Lower leg skin (tissue), 4 donors: ENCODE measurements around the gene OR2B6. TPM values are rescaled to one million over a fixed set of nuclear protein-coding genes. Genes with fewer than 3 reads are reported as not detected.

Experiments
- DNase-seq, 2 donors: peaks; one replicate each; pipeline ENCODE4 v3.0.0-alpha.2; 2019; ENCODE audit warnings: low spot score in 2 of 2
- H3K4me3 ChIP-seq: fragments of 200-600 bp; sonication (generic); 2 replicates; pipeline ENCODE4 v1.5.1; 2017; ENCODE audit warnings: mild to moderate bottlenecking, low read depth; ENCODE audit not compliant: poor library complexity, severe bottlenecking
- CTCF ChIP-seq, 3 donors: fragments of 450-650 bp; IDR thresholded peaks; one replicate each; pipeline ENCODE4 v1.5.1; 2016; ENCODE audit warnings: antibody characterized with exemption in 3 of 3, mild to moderate bottlenecking in 3 of 3, moderate library complexity in 2 of 3
- POLR2A ChIP-seq, 2 donors: fragments of 450-650 bp; IDR thresholded peaks; one replicate each; pipeline ENCODE4 v1.6.1; 2016 to 2017; ENCODE audit warnings: antibody characterized with exemption in 2 of 2, mild to moderate bottlenecking in 1 of 2, moderate library complexity in 1 of 2
- WGBS, 2 donors: methylation state at CpG; one replicate each; pipeline ENCODE4 v1.1.5; 2018; 5-methylcytosine and 5-hydroxymethylcytosine counted together
- intact Hi-C: fragments of 100-400 bp; cut with DNase I; formaldehyde crosslinking; loops from one replicate; pipeline ENCODE4 v1.15.0; 2023; ENCODE audit warnings: low total_unique reads
- total RNA-seq, 4 donors: library from RNA; depleted of rRNA; stranded (reverse); fragments of >200 nt; gene quantifications; one replicate each; pipeline ENCODE4 v1.1.0, GENCODE V29; 2016

Gene OR2B6
- total RNA-seq, 4 donors from 2014 or later: not detected

DNA sequence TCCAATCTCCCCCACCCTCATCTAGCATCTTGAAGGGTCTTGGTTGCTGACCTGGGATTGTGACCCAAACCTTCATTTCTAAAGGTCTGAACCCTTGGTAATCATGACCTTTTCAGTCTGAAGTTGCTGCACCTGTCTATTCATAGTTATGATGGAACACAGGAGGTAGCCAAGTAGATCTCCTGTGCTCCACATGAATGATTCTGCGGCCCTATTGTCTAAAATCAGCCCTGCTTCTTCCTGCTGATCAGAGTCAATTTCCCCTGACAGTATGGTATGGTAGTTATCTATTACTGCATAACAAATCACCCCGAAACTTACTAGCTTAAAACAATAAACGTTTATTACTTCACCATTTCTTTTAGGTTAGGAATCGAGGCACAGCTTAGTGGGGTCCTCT is 9.0 kb downstream of the OR2B6 start:
- H3K4me3 ChIP-seq: no peak overlapping the region
- WGBS, 2 donors: 89 to 95% methylated on average over 4 of the region's 4 CpGs
- no peak for DNase-seq
- intact Hi-C loops: no loop called here
- TF ChIP-seq POLR2A (IDR thresholded peaks at IDR 0.05) (no peak), CTCF (IDR thresholded peaks at IDR 0.05) (no peak)

DNA sequence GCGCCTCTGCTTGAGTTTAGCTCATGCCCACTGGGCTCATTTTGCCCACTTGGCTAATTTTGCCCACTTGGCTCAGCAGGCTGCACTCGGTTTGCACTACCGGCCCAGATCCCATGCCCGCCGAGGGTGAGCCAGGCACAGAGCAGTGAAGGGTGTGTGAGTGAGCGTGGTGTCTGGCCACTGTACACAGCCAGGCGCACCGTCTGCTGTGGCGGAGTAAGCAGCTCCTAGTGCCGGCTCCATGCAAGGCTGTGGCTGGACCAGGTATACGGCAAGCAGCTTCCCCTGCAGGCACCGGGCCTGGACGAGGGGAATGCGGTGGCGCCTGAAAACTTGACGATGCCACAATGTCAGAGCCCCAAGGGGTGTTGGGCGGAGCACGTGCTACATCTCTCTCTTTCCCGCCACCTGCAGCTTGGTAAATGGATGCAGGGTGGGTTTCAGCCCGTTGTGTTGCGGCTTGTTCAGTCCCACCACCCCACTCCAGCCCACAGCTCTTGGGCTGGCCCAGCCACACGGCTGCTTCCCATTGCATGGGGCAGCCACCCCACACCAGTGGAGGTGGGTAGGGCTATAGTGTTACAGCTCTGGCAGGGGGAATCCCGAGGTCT is 9.9 kb downstream of the OR2B6 start:
- no peak overlapping the region for H3K4me3 ChIP-seq
- no peak for TF ChIP-seq CTCF (IDR thresholded peaks at IDR 0.05)
- no peak for TF ChIP-seq POLR2A (IDR thresholded peaks at IDR 0.05)
- intact Hi-C loops: no loop called here
- WGBS, 2 donors: 90 to 93% methylated on average over 22 to 23 of the region's 23 CpGs
- DNase-seq: no peak

DNA sequence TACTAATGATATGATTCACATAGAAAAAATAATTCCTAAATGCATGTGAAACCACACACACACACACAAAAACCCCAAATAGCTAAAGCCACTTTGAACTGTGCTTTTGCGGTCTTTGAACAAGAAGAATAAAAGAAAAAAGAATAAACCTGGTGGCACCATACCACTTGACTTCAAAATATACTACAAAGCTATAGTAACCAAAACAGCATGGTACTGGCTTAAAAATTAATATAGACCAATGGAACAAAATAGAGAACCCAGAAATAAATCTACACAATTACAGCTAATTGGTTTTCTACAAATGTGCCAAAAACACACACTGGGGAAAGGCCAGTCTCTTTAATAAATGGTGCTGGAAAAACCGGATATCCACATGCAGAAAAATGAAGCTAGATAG is 13.4 kb downstream of the OR2B6 start:
- 91 to 97% methylated on average over 2 of the region's 2 CpGs for WGBS, 2 donors
- intact Hi-C loops: no loop called here
- TF ChIP-seq CTCF (IDR thresholded peaks at IDR 0.05): no peak
- TF ChIP-seq POLR2A (IDR thresholded peaks at IDR 0.05): no peak

GRCh38 chr6:27972750-27973149 is 15.7 kb downstream of the OR2B6 start:
- H3K4me3 ChIP-seq: no peak overlapping the region
- TF ChIP-seq POLR2A (IDR thresholded peaks at IDR 0.05) (no peak), CTCF (IDR thresholded peaks at IDR 0.05) (no peak)
- intact Hi-C loops: no loop called here
- whole genome bisulfite sequencing, 2 donors: 87% methylated on average over 4 of the region's 4 CpGs
- no peak for DNase-seq

More for the DNA sequence above, 13.4 kb downstream of the OR2B6 start:
- no peak for DNase-seq
- no peak overlapping the region for H3K4me3 ChIP-seq

GRCh38 chr6:27977387-27977786 is 20.3 kb downstream of the OR2B6 start:
- 60 to 66% methylated on average over 8 of the region's 8 CpGs for WGBS, 2 donors
- intact Hi-C loops: no loop called here
- no peak for DNase-seq
- no peak overlapping the region for H3K4me3 ChIP-seq
- TF ChIP-seq CTCF (IDR thresholded peaks at IDR 0.05): no peak
- TF ChIP-seq POLR2A (IDR thresholded peaks at IDR 0.05): no peak

GRCh38 chr6:27978705-27979104 is 21.7 kb downstream of the OR2B6 start:
- intact Hi-C loops: no loop called here
- no peak overlapping the region for H3K4me3 ChIP-seq
- no peak for DNase-seq
- TF ChIP-seq POLR2A (IDR thresholded peaks at IDR 0.05): no peak
